Measurements from ENCODE around the gene ROCK2.
A peak's percentile ranks its signal among the peaks of the same experiment; 100 is the strongest.
"Not testable (repeated sequence)": the region's sequence is repeated elsewhere in the genome, so short reads cannot be mapped to it uniquely, and the experiment has no call there.

The ROCK2 gene

DNA sequence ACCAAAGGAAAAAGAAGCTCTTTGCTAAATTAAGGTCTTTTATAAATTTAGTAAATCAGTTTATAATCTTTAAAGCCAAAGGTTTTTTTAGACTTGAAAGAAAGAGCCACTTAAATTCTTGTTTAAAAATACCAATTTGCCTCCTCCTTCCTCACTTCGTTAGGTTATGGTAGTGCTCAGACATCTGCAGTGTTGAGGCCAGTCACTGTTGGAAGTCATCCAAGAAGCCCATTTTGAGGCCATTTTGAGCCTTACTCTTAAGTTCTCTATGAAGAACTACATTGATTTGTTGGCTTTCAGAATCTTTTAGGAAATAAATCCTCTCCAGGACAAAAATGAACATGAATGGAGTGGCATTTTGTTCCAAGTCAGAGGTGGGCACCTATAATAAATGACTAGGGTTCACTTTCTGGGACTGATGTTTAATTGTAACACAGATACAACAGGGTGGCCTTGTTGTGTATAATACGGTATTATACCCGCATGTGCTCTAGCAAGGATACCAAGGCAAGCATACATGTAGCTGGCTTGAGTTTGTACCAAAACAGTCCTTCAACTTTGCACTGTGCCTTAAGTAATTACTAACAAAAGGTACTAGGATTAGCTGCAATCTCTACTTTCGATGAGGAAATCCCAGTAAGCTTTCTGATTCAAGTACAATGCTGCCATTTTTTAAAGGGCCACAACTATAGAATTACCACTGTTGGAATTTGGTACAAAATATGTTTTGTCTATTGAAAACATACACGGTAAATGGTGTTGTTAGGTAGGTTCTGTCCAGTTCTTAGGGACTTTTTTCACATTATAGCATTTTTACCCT lies 166.4 kb downstream of the ROCK2 start:
- DNase-seq (ENCODE audit: low spot score): no peak

DNA sequence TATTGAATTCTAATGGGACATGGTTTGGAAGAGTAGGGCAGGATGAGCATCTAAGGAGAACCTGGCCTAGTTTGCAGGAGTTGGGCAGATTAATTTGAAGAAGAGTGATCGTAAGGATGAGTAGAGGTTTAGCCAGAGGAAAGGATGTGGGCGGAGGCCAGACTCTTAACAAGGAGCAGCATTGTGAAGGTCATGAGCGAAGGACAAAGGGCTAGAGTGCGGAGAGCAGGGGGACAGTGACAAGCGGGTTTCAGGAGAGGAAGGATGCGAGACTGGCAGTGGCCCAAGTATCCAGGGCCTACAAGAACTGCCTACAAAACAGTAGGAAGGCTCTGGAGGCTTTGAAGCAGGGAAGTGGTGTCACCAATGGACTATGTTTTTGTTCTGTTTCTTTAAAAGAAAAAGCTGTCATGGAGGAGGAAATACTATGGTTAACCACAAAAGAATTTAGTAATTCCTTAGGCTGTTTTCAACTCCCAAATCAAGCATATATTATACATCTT lies 169.1 kb downstream of the ROCK2 start:
- peak; percentile 65 for DNase-seq (ENCODE audit: low spot score)

- DNase-seq (ENCODE audit: low spot score): no peak
These were observed 170.2 kb downstream of the ROCK2 start for GRCh38 chr2:11174222-11174621.

DNA sequence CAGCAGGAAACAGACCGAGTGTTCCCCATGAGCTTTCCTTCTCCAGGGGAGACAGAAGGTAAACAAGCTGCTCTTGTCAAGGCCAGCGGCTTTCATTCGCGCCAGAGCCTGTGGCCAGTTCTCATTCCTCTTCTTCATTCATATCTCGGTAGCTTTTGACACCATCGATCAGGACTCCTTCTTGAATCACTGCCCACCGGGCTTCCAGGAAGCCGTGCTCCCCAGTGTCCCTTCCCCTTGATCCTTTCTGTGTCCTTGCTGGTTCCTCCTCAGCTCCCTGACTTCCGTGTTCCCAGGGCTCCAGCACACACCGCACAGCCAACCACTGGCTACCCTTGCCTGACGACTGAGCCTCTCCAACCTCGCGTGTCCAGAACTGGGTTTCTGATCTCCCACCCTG lies 175.1 kb downstream of the ROCK2 start:
- no peak for DNase-seq (ENCODE audit: low spot score)

DNA sequence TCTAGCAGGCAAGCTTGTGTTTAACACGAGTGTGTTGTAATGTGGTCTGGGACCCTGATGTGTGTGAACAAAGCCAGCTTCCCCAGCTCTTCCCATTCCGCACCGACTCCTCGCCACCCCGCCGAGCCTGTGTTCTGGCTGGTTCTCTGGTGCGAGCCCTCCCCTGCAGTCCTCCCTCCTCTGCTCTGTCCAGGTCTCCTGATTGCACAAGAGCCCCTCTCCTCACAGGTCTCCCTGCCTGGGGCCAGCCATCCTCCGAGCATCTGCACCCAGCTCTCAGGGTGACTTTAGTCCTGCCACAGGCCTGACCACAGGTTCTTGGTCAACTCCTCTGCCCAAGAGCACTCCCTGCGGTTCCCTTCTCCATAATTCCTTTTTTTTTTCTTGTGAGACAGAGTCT lies 175.9 kb downstream of the ROCK2 start:
- no peak for DNase-seq (ENCODE audit: low spot score)

DNA sequence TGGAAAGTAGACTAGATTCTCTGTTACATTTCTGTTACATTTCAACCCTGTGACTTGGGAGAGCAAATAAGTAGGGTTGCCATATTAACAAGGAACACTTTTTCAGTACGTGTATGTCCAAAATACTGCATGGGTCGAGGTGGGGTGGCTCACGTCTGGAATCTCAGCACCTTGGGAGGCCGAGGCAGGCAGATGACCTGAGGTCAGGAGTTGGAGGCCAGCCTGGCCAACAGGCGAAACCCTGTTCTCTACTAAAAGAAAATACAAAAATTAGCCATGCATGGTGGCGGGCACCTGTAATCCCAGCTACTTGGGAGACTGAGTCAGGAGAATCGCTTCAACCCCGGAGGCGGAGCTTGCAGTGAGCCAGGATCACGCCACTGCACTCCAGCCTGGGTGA lies 178.0 kb downstream of the ROCK2 start:
- no peak for DNase-seq (ENCODE audit: low spot score)

GRCh38 chr2:11165046-11165445 lies 179.4 kb downstream of the ROCK2 start:
- not testable (repeated sequence) for DNase-seq (ENCODE audit: low spot score)

DNA sequence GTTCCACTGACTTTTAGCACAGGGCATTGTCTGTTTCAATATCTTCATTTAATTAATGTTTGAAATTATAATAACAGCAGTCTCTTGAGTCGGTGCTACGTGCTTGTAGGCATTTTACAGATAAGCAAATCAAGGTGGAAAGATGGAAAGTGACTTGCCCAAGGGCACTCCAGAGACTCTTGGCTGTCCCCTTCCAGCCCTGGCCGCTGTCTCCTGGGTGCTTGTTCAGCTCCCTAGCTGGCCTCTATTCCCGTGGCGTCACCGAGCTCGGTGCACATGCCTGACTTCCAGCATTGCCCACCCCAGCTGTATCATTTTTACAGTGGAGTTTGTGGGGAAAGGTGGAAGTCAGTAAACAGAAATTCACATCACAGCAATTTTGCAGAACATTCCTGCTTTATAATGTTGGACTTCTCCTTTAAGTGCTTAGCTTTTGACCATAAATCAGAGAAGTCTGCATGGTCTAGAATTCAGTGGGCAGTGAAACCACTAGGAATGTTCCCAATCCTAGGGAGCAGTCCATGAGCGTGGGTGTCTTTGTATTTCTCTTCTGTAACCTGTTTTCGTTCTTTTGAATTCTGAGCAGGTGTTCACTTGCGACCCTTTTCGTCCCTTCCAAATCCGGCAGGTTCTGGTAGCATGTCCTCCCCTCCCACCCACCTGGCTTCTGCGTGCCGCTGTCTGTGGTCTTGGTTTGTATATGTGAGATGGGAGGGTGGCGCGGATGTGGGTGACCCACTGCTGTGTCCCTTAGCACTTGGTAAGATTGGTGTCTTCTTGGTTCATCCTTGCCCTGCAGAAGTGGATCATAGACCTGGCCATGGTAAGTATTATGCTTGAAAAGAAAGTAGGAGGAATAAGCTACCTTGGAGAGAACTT lies 180.8 kb downstream of the ROCK2 start:
- no peak for DNase-seq (ENCODE audit: low spot score)

GRCh38 chr2:11161747-11162146 lies 182.7 kb downstream of the ROCK2 start:
- DNase-seq (ENCODE audit: low spot score): no peak

- DNase-seq (ENCODE audit: low spot score): no peak
These were observed 183.5 kb downstream of the ROCK2 start for GRCh38 chr2:11160731-11161455.

GRCh38 chr2:11160256-11160655 lies 184.2 kb downstream of the ROCK2 start:
- DNase-seq (ENCODE audit: low spot score): no peak

DNA sequence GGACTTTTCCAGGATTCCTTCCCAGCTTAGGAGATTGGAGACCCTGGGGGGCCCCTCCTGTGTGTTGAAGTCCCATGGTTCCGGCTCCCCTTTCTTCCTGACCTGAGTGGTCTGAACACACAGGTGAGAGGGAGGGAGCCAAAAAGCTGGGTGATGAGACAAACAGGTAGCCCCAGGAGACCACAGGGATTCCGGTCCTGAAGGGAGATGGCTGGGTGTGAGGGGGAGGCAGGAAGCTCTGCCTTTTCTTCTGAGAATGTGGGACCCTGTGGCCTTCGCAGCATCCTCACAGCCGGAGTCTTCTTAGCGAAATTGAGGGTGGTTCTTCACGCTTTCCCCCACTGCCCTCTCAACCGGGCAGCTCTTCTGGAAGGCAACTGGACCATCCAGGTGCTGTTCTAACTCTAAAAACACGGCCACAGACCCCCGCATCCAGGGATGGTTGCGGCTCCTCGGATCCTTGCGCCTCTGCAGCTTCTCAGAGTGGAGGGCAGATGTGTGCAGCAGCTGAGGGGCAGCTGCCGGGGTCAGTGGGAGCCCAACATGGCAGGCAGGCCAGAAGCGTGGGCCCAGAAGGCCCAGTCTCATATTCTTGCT lies 184.8 kb downstream of the ROCK2 start:
- DNase-seq (ENCODE audit: low spot score): no peak

DNA sequence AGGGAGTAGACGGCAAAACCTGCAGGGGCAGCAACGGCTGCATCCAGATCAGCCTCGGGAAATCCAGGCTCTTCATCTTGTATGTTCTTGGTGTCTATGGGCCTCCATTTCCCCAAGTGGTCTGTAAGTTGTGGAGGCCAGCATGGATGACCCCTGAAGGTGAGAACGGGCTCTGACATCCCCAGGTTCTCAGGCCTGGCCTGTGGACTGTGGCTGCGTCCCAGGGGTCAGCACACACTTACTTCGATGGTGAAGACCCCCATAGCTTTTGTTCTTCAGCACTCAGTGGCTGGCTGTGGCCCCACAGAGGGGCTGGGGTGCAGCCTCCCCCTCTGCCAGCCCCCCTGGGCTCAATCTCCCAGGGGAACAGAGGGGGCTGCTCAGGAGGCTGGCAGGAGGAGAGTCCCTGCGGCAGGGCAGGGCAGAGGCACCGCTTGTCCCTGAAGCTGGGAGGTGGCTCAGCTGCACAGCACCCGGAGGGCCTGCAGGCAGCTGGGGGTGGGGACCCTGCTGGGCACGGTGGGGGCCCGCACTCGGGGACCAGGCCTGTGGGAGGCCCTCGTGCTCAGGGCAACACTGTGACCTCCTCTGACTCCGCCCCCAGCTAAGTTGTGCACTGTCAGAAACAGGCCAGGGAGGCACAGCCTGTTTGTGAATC lies 185.4 kb downstream of the ROCK2 start:
- DNase-seq (ENCODE audit: low spot score): no peak

DNA sequence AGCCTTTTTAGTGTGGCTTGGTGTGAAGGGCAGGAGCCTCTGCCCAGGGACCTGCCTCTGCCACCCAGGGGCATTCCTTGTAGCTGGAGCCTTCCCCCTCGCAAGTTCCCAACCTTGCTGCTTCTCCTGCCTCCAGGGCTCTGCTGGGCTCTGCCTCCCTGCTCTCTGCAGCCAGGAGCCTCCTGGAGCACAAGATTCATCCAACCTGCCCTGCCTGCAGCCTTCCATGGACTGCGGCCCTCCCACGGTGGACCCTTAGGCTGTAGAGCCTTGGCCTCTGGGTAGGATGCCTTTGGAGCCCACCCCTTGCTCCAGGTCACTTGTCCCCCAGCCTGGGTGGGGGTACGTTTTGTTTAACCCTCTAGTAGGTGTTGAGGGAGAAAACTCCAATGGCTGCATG lies 186.7 kb downstream of the ROCK2 start:
- no peak for DNase-seq (ENCODE audit: low spot score)

- no peak for DNase-seq (ENCODE audit: low spot score)
These were observed 187.1 kb downstream of the ROCK2 start for GRCh38 chr2:11157296-11157695.

DNA sequence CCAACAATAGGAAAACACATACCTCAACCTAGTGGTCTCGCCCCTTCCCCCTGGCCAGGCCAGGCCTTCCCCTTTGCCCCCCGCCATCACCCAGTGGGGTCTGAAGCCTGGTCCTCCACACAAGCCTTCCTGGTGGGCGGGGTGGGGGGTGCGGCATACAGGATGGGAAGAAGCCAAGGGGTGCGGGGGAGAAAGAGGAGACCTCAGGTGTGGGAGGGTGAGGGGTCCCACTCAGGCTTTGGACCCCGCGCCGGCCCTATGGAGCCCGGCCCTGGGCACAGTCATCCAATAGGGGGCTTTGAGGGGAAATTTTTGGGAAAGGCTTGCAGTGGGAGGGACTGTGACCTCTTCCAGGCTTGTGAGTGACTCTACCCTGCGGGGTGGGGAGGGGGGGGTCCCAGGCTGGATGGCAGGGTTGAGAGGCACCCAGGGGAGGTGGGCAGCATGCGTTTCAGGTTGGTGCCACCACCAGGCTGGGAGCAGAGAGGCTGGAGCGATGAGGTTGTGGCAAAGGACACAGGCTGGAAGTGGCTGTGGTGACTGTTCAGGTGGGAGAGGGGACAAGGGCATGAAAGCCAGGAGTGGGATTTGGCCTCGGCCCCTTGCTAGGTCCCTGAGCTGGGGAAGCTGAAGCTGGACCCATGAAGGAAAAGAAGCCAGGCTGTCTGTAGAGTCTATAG lies 187.9 kb downstream of the ROCK2 start:
- no peak for DNase-seq (ENCODE audit: low spot score)

DNA sequence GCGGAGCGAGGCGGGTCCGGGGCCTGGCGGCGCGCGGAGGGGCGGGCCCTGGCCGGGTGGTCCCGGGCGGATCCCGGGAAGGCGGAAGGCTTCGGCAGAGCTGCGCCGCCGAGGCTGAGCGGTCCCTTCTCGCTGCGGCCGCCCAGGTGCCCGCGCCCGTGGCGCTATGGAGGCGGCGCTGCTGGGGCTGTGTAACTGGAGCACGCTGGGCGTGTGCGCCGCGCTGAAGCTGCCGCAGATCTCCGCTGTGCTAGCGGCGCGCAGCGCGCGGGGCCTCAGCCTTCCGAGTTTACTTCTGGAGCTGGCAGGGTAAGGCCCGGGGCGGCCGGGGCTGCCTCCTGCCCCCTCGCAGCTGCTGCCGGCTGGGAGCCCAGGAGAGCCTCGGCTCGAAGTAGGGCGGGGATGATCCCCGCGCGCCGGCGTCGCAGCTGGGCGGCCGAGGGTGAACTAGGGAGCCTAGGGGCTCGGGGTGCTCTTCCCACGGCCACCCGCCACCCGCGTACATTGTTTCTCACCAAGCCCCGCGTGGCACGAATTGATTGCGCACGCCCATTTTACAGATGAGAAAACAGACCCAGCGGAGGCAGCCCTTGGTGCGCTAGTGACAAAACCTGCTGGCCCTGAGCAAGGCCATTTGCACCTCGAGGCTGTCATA lies 188.9 kb downstream of the ROCK2 start, which contains the start of gene SLC66A3:
Gene SLC66A3, plus strand, starts transcription at position 87 of the 655 bp plus-strand sequence. Its CDS starts 80 bp downstream, at position 167.
- DNase-seq (ENCODE audit: low spot score): no peak

DNA sequence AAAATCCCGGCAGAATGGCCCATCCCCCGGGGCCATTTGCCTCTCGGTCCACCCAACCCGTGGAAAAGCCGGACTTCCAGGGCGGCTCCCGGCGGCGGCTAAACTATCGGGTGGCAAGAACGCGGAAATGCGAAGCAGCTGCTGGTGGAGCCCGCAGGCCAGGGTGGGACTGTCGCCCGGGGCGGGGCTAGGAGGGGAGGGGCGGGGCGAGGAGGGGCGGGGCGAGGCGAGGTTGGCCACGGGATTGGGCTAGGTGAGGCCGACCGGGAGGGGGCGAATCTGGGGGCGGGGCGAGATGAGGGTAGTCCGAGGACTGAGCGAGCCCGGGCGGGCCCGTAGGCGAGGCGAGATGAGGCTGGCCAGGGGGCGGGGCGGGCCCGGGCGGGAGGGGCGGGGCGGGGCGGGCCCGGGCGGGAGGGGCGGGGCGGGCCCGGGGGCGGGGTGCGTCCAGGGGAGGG lies 189.5 kb downstream of the ROCK2 start:
- peak; percentile 100 for DNase-seq (ENCODE audit: low spot score)

DNA sequence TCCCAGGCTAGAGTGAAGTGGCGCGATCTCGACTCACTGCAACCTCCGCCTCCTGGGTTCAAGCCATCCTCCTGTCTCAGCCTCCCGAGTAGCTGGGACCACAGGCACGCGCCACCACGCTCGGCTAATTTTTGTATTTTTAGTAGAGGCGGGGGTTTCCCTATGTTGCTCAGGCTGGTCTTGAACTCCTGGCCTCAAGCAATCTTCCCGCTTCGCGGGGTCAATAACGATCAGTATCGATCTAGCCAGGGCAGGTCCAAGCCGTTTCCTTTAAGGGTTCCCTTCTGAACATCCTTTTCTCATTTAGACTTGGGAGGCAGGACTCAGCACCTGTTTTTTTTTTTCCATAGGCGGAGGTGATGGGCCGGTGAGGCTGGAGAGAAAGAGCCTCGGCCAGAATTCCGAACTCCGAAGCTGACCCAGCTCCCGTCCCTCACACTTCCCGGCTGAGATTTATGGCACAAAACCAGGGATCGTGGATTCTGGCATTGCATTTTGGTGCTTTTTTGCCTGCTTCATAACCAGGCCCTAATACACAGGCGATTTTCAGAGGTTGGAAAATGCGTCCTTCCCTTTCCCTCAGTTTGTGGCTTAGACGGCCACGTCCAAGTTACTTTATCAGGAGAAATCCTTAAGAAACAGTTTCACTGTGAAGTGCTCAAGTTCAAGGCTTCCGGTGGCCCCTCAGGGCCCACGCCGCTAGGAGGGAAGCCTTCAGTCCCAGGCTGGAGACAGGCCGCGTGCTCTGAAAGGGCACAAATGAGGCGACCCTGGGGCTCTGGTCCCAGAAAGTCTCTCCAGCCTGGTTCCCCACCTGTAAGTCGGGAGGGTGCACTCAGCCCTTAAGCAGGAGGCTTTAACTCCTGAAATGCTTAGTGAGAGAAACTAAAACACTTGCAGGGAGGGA lies 190.2 kb downstream of the ROCK2 start:
- DNase-seq (ENCODE audit: low spot score): no peak
